Suprapubic skin (tissue), 4 donors: Measurements from ENCODE around the gene HTATSF1. TPM values are rescaled to one million over a fixed set of nuclear protein-coding genes. Genes with fewer than 3 reads are reported as not detected.

Source experiments
- DNase-seq, 2 donors: peaks; one replicate each; pipeline ENCODE4 v3.0.0-alpha.2; 2019; ENCODE audit warnings: low spot score in 2 of 2
- H3K27ac ChIP-seq: fragments of 200-600 bp; sonication (generic); one replicate; pipeline ENCODE4 v1.5.1; 2019
- H3K27me3 ChIP-seq: fragments of 200-600 bp; sonication (generic); one replicate; pipeline ENCODE4 v1.5.1; 2019
- H3K36me3 ChIP-seq: fragments of 200-600 bp; sonication (generic); one replicate; pipeline ENCODE4 v1.5.1; 2019
- H3K4me1 ChIP-seq: fragments of 200-600 bp; sonication (generic); one replicate; pipeline ENCODE4 v1.5.1; 2019
- H3K4me3 ChIP-seq: fragments of 200-600 bp; sonication (generic); one replicate; pipeline ENCODE4 v1.5.1; 2019; ENCODE audit warnings: mild to moderate bottlenecking
- H3K9me3 ChIP-seq: fragments of 200-600 bp; sonication (generic); one replicate; pipeline ENCODE4 v1.5.1; 2019
- EP300 ChIP-seq: sonication (generic); formaldehyde crosslinking; IDR thresholded peaks from one replicate; pipeline ENCODE4 v1.6.1; 2017; ENCODE audit warnings: antibody characterized with exemption
- POLR2A ChIP-seq, 2 donors: fragments of 450-650 bp; IDR thresholded peaks; one replicate each; pipeline ENCODE4 v1.6.1; 2017; ENCODE audit warnings: antibody characterized with exemption in 2 of 2, mild to moderate bottlenecking in 2 of 2, moderate library complexity in 2 of 2
- POLR2AphosphoS5 ChIP-seq, 3 donors: sonication (generic); formaldehyde crosslinking; IDR thresholded peaks; one replicate each; pipeline ENCODE4 v1.6.1; 2017; ENCODE audit warnings: antibody characterized with exemption in 3 of 3
- WGBS: methylation state at CpG from one replicate; pipeline ENCODE4 v1.1.5; 2018; 5-methylcytosine and 5-hydroxymethylcytosine counted together
- total RNA-seq, 4 donors: library from RNA; depleted of rRNA; stranded (reverse); fragments of >200 nt; gene quantifications; one replicate each; pipeline ENCODE4 v1.1.0, GENCODE V29; 2016
- TF ChIP-seq, protein P1 (sequence below), 2 donors: fragments of 200-600 bp in 1 of 2; fragments of 450-650 bp in 1 of 2; sonication (generic) in 1 of 2; IDR thresholded peaks; one replicate each; pipeline ENCODE4 v1.5.1; 2016 to 2019; ENCODE audit warnings: antibody characterized with exemption in 2 of 2, mild to moderate bottlenecking in 1 of 2, moderate library complexity in 1 of 2

The HTATSF1 gene
- total RNA-seq, 4 donors from 2014 or later = 32.6 to 49.1 (median 46.7) TPM

DNA sequence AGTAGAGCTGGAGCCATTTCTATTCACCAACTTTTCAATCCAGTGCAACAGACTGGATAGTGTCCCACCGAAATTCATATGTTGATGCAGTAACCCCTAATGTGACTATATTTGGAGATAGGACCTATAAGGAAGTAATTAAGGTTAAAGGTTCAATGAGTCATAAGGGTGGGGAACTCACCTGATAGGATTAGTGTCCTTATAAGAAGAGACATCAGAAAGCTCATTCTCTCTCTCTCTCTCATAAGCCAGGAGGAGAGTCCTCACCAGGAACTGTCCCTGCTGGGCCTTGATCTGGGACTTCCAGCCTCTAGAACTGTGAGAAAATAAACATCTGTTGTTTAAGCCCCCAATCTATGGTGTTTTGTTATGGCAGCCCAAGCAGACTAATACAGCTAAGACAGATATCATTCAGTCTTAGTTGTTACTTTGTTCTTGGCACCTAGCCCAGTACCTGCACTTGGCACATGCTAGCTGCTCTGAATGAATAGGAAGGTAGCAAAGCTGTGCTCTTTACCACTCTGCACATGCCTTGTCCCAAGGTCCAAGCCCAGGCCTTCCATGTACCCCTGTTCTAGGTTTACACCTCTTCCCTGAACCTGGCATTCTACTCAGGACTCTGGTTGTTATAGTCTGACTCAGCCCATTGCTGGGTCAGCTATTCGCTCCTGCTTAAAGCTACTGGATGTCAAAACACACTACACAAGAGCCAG, 28.8 kb upstream of the HTATSF1 start:
- Histone ChIP-seq H3K27ac (no peak overlapping the region), H3K4me1 (no peaks in the 10 kb centered on the region), H3K4me3 (no peak overlapping the region), H3K9me3 (no peaks in the 10 kb centered on the region), H3K27me3 (no peaks in the 10 kb centered on the region), H3K36me3 (no peaks in the 10 kb centered on the region)
- DNase-seq = no peak
- WGBS = 77% methylated on average over 2 of the region's 2 CpGs
- TF ChIP-seq POLR2A (IDR thresholded peaks at IDR 0.05) (no peak), POLR2AphosphoS5 (IDR thresholded peaks at IDR 0.05) (no peak), EP300 (no peak)
- TF ChIP-seq, protein P1, sequence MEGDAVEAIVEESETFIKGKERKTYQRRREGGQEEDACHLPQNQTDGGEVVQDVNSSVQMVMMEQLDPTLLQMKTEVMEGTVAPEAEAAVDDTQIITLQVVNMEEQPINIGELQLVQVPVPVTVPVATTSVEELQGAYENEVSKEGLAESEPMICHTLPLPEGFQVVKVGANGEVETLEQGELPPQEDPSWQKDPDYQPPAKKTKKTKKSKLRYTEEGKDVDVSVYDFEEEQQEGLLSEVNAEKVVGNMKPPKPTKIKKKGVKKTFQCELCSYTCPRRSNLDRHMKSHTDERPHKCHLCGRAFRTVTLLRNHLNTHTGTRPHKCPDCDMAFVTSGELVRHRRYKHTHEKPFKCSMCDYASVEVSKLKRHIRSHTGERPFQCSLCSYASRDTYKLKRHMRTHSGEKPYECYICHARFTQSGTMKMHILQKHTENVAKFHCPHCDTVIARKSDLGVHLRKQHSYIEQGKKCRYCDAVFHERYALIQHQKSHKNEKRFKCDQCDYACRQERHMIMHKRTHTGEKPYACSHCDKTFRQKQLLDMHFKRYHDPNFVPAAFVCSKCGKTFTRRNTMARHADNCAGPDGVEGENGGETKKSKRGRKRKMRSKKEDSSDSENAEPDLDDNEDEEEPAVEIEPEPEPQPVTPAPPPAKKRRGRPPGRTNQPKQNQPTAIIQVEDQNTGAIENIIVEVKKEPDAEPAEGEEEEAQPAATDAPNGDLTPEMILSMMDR (IDR thresholded peaks at IDR 0.05) = no peak

DNA sequence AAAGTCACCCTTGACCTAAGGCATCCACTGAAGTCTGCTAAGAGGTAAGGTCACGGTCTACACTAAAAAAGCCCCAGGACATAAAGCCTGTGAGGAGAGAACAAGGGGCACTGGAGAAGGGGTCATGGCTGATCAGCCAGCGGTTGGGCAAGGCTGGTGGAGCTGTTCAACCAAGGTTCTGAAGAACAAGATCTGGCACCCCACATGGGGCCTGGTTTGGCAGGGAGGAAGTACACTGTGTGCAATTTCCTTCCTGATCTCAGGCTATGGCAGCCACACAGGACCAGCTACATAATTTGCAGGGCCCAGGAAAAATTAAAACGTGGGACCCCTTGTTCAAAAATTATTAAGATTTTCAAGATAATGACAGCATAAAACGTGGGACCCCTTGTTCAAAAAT, 23.7 kb upstream of the HTATSF1 start:
- no peak for DNase-seq
- 58% methylated on average over 4 of the region's 4 CpGs for WGBS
- TF ChIP-seq POLR2A (IDR thresholded peaks at IDR 0.05) = no peak
- no peak for TF ChIP-seq POLR2AphosphoS5 (IDR thresholded peaks at IDR 0.05)
- TF ChIP-seq, protein P1 (IDR thresholded peaks at IDR 0.05) = no peak
- TF ChIP-seq EP300 = no peak

GRCh38 chrX:136475236-136475635, 22.2 kb upstream of the HTATSF1 start:
- Histone ChIP-seq H3K27ac (no peak overlapping the region), H3K9me3 (no peaks in the 10 kb centered on the region), H3K36me3 (no peaks in the 10 kb centered on the region), H3K27me3 (no peaks in the 10 kb centered on the region), H3K4me1 (no peaks in the 10 kb centered on the region), H3K4me3 (no peak overlapping the region)
- TF ChIP-seq POLR2A (IDR thresholded peaks at IDR 0.05) (no peak), EP300 (no peak), POLR2AphosphoS5 (IDR thresholded peaks at IDR 0.05) (no peak)
- TF ChIP-seq, protein P1 (IDR thresholded peaks at IDR 0.05) = no peak
- 61% methylated on average over 3 of the region's 3 CpGs for WGBS
- no peak for DNase-seq

More for the DNA sequence above, 23.7 kb upstream of the HTATSF1 start:
- no peaks in the 10 kb centered on the region for H3K27me3 ChIP-seq
- no peaks in the 10 kb centered on the region for H3K9me3 ChIP-seq
- no peaks in the 10 kb centered on the region for H3K4me1 ChIP-seq
- H3K27ac ChIP-seq = no peak overlapping the region
- no peaks in the 10 kb centered on the region for H3K36me3 ChIP-seq
- no peak overlapping the region for H3K4me3 ChIP-seq

DNA sequence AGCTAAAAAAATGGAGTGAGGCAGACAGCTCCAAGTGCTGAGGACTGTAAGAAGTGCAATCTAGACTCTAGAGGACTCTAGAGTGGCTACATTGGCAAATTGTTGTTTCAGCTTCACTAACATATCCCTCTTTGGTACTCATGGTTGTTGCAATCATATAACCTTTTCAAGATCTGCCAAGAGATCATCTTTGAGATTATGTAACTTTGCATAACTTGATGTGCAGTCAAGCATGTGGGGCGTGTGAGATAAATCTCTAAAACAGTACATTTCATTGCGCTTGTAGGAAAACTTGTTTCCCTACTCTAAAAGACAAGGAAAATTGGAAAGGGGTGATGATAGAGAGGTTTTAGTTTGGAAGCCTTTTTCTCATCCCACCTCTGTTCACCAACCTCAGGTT, 20.9 kb upstream of the HTATSF1 start:
- Histone ChIP-seq H3K36me3 (no peaks in the 10 kb centered on the region), H3K4me3 (no peak overlapping the region), H3K27ac (no peak overlapping the region), H3K9me3 (no peaks in the 10 kb centered on the region), H3K4me1 (no peaks in the 10 kb centered on the region), H3K27me3 (no peaks in the 10 kb centered on the region)
- WGBS = 73% methylated on average over 2 of the region's 2 CpGs
- TF ChIP-seq POLR2A (IDR thresholded peaks at IDR 0.05) (no peak), EP300 (no peak), POLR2AphosphoS5 (IDR thresholded peaks at IDR 0.05) (no peak)
- TF ChIP-seq, protein P1 (IDR thresholded peaks at IDR 0.05) = no peak
- DNase-seq = no peak

- Histone ChIP-seq H3K4me1 (no peaks in the 10 kb centered on the region), H3K27me3 (no peaks in the 10 kb centered on the region), H3K9me3 (no peaks in the 10 kb centered on the region), H3K27ac (no peak overlapping the region), H3K36me3 (no peaks in the 10 kb centered on the region), H3K4me3 (no peak overlapping the region)
- WGBS = 55% methylated on average over 2 of the region's 2 CpGs
- DNase-seq = no peak
- TF ChIP-seq POLR2AphosphoS5 (IDR thresholded peaks at IDR 0.05) = no peak
- TF ChIP-seq POLR2A (IDR thresholded peaks at IDR 0.05) = no peak
- TF ChIP-seq, protein P1 (IDR thresholded peaks at IDR 0.05) = peak in 1 of 2 donors; percentile 5
These were observed 20.4 kb upstream of the HTATSF1 start for GRCh38 chrX:136477026-136477425.
